Activated CD4-positive, alpha-beta T cell treated with anti-CD3 and anti-CD28 coated beads, Interleukin-2, amount 50 U/mL, for 48 hours (primary cell): ENCODE results near the gene MUC21.
"Not testable (repeated sequence)": the region's sequence is repeated elsewhere in the genome, so short reads cannot be mapped to it uniquely, and the experiment has no call there.

Experiments
- DNase-seq, 2 experiments: peaks; one replicate each; pipeline ENCODE4 v3.0.0-alpha.2; 2020

MUC21 gene

GRCh38 chr6:30970946-30971345, 12.6 kb upstream of the MUC21 start:
- DNase-seq = no peak

DNA sequence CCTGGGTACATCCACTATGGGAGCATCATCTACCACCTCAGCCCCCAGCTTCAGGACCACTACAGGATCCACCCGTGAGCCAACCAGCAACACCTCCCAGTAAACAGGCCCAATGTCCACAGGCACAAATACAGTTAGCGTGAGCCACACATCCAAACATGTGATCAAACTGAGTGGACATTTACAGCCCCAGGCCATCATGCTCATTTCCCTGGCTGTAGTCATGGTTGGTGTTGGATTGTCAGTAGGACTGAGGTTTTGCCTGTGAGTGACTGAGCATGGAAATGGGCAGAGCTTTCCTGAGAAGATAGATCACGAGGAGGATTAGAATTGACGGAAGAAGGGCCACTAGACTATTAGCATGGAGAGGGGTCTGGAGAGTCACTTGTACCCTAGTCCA, 10.7 kb upstream of the MUC21 start:
- DNase-seq = no peak

- DNase-seq = no peak
Observed at GRCh38 chr6:30974490-30975252, 8.8 kb upstream of the MUC21 start.

DNA sequence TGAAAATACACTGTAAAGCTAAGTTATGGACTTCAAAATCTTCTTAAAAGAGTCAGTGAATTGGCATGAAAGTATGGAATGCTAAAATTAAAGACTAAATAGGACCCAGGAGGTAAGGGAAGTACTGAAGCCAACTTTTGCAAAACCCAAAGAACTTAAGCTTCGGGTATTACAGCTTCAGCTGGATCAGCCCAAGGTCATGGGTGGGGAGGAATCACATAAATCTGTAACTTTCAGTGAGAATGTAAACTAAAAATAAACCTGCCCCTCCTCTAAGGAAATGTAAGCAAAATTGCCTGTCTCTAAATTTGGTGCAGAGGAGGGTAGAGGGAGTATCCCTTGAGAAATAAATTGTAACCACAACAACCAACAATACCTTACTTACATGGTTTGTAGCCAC, 4.4 kb upstream of the MUC21 start:
- DNase-seq = no peak

DNA sequence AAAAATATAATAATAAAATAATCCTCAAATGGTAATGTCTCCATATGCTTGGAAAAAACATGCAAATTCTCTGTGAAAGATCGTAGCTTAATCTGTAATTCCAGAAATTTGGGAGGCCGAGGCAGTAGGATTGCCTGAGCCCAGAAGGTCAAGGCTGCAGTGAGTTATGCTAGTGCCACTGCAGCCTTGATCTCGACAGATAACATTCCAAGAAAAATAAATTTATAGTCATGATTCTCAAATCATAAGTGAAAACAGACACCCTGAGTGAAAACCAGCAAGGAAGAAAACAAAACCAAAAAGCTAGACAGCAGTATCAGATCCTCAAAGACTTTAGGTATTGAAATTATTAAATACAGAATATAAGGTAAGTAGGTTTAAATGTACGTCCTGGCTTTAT, 3.8 kb upstream of the MUC21 start:
- DNase-seq = no peak

DNA sequence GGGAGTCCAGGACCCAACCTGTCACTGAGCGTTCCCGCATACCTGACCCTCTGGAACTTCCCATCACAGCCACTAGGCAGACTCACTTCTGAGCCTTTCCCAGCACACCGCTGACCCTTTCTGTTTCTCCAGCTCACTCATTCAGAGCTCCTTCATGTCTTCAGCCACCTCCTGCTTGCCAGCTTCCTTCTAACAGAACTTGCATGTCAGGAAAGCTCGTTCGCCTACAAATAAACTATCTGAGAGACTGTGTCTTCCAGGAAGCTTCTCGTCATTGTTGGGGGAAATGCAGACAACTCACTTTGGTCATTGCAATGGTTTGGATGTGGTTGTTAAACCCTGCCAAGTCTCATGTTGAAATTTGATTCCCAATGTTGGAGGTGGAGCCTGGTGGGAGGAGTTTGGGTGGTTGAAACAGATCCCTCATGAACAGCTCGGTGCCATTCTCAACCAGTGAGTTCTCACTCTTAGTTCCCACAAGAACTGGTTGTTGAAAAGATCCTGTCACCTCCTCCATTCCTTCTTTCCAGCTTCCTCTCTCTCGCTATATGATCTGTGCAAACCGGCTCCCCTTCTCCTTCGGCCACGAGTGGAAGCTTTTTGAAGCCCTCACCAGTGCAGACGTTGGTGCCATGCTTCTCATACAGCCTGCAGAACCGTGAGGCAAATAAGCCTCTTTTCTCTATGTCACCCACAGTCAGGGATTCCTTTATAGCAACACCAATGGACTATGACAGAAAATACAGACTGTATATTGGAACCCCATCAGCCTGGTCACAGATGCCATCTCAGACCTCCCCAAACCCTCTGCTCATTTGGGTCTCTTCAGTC, 1.4 kb upstream of the MUC21 start:
- DNase-seq = no peak

DNA sequence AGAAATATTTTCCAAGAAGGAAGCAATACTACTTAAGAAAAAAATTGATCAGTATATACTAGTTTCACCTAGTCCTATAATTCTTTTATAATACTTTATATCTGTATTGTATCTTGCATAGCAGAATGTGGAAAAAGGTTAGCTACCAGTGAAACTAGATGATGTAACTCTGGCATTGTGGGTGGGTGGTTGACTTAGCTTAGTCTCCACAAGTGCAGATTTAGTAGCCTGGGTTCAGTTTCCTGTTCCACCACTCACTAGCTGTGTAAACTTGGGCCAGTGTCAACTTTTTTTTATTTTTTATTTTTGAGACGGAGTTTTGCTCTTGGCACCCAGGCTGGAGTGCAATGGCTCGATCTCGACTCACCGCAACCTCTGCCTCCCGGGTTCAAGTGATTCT, 2.0 kb downstream of the MUC21 start:
- peak in 1 of 2 experiments; percentile 23 for DNase-seq

GRCh38 chr6:30987304-30987703, 3.8 kb downstream of the MUC21 start:
- DNase-seq = no peak

DNA sequence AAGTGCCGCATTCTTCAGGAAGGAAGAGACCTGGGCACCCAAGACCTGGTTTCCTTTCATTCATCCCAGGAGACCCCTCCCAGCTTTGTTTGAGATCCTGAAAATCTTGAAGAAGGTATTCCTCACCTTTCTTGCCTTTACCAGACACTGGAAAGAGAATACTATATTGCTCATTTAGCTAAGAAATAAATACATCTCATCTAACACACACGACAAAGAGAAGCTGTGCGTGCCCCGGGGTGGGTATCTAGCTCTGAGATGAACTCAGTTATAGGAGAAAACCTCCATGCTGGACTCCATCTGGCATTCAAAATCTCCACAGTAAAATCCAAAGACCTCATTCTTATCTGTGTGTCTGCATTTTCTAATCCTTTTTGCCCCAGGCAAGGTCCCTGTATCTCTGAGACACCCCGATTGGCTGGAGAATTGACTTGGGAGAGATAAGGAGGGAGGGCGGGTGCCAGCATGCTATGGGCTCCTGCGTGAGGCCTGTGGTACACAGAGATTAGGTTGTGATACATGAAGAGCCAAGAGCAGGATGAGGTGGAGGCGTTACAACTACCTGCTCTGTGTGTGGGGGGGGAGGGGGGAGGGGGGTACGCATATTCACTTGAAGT, 4.8 kb downstream of the MUC21 start:
- no peak for DNase-seq

DNA sequence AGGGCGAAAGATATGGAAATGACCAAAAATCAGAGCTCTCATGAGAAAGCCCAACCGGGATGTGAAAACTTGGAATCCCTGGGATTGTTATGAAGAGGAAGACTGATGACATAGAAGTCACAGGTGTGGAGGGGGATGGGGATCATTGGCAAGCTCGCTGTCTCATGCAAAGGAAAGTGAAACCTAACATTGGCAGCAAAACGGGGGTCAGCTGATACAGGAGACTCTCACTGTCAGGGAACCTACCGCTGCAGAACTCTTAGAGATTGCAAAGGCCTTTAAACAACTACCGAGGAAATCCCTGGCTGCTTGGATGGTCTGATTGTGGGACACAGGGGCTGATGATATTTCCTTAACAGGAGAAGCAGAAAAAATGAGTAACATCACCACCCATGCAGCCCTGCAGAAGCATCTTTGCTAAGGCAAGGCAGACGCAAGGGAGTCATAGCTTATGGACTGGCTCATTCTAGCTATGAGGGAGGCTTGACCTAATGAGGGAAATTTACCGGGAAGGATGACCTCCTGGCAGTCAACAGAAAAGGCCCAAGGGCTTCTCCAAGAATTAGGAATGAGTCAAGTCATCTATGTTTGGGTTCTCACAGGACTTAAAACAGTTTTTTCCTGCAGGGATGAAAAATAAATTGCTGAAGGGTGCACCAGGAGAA, 7.0 kb downstream of the MUC21 start:
- peak in 1 of 2 experiments; percentile 16 for DNase-seq

GRCh38 chr6:30991891-30992290, 8.4 kb downstream of the MUC21 start:
- no peak for DNase-seq

- no peak for DNase-seq
Observed at GRCh38 chr6:30997301-30997700, 13.8 kb downstream of the MUC21 start.

- DNase-seq = no peak
Observed at GRCh38 chr6:30998785-30999184, 15.3 kb downstream of the MUC21 start.

GRCh38 chr6:31000067-31000860, 16.7 kb downstream of the MUC21 start:
- not testable (repeated sequence) for DNase-seq

DNA sequence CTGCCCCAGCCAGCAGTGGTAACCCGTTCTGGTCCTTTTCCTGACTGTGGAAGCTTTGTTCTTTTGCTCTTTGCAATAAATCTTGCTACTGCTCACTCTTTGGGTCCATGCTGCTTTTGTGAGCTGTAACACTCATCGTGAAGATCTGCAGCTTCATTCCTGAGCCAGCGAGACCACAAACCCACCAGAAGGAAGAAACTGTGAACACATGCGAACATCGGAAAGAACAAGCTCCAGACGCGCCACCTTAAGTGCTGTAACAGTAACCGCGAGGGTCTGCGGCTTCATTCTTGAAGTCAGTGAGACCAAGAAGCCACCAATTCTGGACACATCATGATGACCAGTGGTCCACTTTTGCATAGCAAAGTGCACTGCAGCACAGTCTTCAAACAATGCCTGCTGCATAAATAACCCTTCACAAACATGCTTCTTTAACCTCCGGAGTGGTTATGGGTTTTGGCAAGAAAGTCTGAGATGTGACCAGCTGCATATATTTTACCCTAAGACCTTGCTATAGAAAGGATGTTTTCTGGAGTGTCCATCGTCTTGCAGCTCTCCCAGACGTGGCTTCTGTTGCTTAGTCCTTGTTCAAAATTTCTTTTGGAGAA, 17.9 kb downstream of the MUC21 start:
- no peak for DNase-seq

GRCh38 chr6:31002471-31002870, 19.0 kb downstream of the MUC21 start:
- DNase-seq = no peak

DNA sequence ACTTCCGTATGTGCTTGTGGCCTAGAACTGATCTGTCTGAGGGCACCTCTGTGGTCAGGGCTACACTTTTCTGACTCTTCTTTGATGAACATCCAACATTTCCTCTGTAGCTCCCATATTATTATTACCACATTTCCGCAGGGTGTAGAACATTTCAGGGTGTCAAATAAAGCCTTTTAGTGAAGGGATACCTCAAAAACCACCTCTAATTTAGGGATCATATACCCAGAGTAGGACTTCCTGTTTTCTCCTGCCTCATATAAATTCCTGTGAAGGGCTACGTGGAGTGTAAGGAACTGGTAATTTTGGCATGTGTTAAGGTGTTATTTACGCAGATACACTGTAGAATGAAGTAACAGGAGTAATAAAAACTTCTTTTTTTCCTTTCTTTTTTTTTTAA, 21.3 kb downstream of the MUC21 start:
- DNase-seq = no peak

DNA sequence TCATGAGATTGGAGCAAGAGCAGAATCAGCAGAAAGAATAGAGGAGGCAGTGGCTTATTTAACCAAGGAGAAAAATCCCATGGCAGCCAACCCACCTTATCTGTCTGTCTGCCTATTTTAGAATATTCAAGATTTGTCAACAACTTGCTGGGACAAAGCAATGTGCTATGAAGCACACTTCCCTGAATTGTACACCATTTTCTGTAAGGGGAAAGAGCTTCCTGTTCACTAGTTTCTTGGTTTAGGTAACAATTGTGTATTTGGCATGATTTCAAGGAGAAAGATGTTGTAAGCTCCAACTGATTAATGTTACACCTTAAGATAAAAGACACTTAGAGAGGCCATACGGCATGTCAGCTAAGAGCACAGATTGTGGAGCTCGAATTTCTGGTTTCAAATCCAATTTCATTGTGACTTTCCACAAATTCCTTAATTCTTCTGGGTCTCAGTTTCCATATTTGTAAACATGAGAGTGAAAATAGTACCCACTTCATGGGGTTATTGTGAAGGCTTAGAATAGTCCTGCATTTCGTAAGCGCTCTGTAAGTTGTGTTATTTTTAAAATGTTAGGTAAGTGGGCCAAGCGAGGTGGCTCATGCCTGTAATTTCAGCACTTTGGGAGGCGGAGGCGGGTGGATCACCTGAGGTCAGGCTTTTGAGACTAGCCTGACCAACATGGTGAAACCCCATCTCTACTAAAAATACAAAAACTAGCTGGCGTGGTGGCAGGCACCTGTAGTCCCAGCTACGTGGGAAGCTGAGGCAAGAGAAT, 21.9 kb downstream of the MUC21 start:
- DNase-seq = no peak

- no peak for DNase-seq
Observed at GRCh38 chr6:31007694-31008093, 24.2 kb downstream of the MUC21 start.

GRCh38 chr6:31008165-31008564, 24.6 kb downstream of the MUC21 start:
- no peak for DNase-seq

DNA sequence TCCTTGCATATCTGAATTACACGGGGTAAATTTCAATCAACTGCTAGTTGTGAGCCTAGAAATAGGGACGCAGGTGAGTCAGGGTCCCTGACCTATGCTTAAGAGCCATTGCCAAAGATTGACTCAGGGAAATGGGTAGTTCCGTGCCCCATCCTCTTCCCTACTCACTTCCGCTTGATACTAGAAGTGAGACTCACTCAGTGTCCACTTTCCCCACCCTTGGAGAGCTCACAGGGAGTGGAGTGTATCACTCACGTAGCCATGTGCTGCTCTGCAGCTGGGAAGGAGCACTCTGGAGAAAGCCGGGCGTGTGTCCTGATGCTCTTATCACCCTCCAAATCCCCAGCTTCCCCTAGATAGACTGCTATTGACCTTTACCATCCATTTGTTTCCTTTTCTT, 26.2 kb downstream of the MUC21 start:
- DNase-seq = no peak
